ENCODE results near the gene LDLRAD2.
A peak's percentile ranks its signal among the peaks of the same experiment; 100 is the strongest.
"Not testable (repeated sequence)": the region's sequence is repeated elsewhere in the genome, so short reads cannot be mapped to it uniquely, and the experiment has no call there.

The LDLRAD2 gene

GRCh38 chr1:21781815-21782348 lies 30.2 kb upstream of the LDLRAD2 start:
- DNase-seq (ENCODE audit: low read depth), result no peak
- H3K4me3 ChIP-seq (ENCODE audit: low read depth, low read length), result peak overlapping the region; percentile 63
- TF ChIP-seq CTCF (IDR thresholded peaks at IDR 0.05; ENCODE audit: control insufficient read depth, extremely low read depth, insufficient read depth), result no peak

DNA sequence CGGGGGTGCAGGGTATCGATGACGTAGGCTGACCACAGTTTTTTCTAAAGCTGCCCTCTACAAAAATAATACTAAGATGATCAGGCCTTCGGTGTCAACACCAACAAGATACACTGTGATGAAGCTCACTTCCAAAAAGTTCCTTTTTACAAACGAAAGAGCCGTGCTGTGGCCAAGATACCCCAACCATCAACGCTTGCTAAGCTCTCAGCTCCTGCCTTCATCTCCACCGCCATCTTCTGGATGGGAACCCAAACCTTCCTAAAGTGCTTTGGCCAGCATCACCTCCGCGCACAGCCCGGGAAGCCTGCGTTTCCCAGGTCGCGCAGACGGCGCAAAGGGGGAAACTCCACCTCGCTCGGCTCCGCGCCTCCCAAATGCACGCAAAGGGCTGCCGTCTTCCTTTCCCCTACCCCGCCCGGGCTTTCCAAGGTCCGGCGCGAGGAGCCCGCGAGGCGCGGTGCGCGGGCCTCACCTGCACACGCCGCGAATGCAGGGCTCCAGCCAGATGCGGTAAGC lies 29.7 kb upstream of the LDLRAD2 start:
- DNase-seq (ENCODE audit: low read depth), result no peak
- H3K4me3 ChIP-seq (ENCODE audit: low read depth, low read length), result peak overlapping the region; percentile 63
- TF ChIP-seq CTCF (IDR thresholded peaks at IDR 0.05; ENCODE audit: control insufficient read depth, extremely low read depth, insufficient read depth), result peak; percentile 26; the same call in 1 of the 2 replicates

- peak within 1 kb of the TSS; percentile 63 for H3K4me3 ChIP-seq (ENCODE audit: low read depth, low read length)
- TF ChIP-seq CTCF (IDR thresholded peaks at IDR 0.05; ENCODE audit: control insufficient read depth, extremely low read depth, insufficient read depth), result no peak
- peak; percentile 73 for DNase-seq (ENCODE audit: low read depth)
These were observed 29.0 kb upstream of the LDLRAD2 start, which contains the start of gene USP48 for GRCh38 chr1:21782868-21783678. TSS of gene USP48 (minus strand) at chr1:21783149. CDS start at chr1:21782957, 192 bp downstream.

GRCh38 chr1:21783679-21784603 lies 28.1 kb upstream of the LDLRAD2 start:
- no peak for TF ChIP-seq CTCF (IDR thresholded peaks at IDR 0.05; ENCODE audit: control insufficient read depth, extremely low read depth, insufficient read depth)
- DNase-seq (ENCODE audit: low read depth), result peak; percentile 81
- H3K4me3 ChIP-seq (ENCODE audit: low read depth, low read length), result peak overlapping the region; percentile 63

- not testable (repeated sequence) for DNase-seq (ENCODE audit: low read depth); H3K4me3 ChIP-seq (ENCODE audit: low read depth, low read length)
These were observed 26.3 kb upstream of the LDLRAD2 start for GRCh38 chr1:21785764-21786163.

- no peak for TF ChIP-seq CTCF (IDR thresholded peaks at IDR 0.05; ENCODE audit: control insufficient read depth, extremely low read depth, insufficient read depth)
- no peak overlapping the region for H3K4me3 ChIP-seq (ENCODE audit: low read depth, low read length)
- DNase-seq (ENCODE audit: low read depth), result no peak
These were observed 25.4 kb upstream of the LDLRAD2 start for GRCh38 chr1:21786640-21787039.

- no peak for DNase-seq (ENCODE audit: low read depth)
- H3K4me3 ChIP-seq (ENCODE audit: low read depth, low read length), result no peak overlapping the region
- no peak for TF ChIP-seq CTCF (IDR thresholded peaks at IDR 0.05; ENCODE audit: control insufficient read depth, extremely low read depth, insufficient read depth)
These were observed 19.0 kb upstream of the LDLRAD2 start for GRCh38 chr1:21793104-21793503.

All from LNCaP clone FGC (cell line).